Measurements from ENCODE around the gene AIFM3.

DNA sequence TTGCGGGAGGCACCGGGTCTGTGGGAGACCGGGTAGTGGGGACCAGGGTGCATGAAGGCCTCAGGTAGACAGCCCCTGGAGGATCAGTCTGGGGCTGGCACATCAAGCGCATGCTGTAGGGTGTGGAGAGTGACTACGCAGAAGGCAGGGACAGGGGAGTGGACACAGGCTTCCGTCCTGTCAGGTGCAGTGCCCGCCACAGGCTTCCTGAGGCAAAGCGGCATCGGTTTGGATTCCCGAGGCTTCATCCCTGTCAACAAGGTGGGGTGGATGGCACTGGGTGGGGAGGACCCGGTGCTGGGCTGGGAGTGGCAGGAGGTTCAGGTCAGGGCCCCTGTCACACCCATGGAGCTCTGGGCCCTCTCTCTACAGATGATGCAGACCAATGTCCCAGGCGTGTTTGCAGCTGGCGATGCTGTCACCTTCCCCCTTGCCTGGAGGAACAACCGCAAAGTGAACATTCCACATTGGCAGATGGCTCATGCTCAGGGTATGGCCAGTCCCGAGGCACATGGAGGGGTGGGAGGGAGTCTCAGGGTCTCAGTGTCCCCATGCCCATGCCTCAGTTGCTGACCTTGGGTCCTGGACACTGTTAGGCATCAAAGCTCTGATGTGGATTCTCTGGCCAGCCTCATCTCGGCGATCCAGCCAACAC, 10.6 kb downstream of the AIFM3 start:
- no peak for TF ChIP-seq EZH2 (IDR thresholded peaks at IDR 0.05; ENCODE audit: borderline replicate concordance, low read length)
- TF ChIP-seq, protein P1, sequence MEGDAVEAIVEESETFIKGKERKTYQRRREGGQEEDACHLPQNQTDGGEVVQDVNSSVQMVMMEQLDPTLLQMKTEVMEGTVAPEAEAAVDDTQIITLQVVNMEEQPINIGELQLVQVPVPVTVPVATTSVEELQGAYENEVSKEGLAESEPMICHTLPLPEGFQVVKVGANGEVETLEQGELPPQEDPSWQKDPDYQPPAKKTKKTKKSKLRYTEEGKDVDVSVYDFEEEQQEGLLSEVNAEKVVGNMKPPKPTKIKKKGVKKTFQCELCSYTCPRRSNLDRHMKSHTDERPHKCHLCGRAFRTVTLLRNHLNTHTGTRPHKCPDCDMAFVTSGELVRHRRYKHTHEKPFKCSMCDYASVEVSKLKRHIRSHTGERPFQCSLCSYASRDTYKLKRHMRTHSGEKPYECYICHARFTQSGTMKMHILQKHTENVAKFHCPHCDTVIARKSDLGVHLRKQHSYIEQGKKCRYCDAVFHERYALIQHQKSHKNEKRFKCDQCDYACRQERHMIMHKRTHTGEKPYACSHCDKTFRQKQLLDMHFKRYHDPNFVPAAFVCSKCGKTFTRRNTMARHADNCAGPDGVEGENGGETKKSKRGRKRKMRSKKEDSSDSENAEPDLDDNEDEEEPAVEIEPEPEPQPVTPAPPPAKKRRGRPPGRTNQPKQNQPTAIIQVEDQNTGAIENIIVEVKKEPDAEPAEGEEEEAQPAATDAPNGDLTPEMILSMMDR (conservative IDR thresholded peaks at IDR 0.05 in 1 of 2, IDR thresholded peaks at IDR 0.05 in 1 of 2; ENCODE audit: extremely low read depth in 1 of 2, insufficient read depth in 1 of 2, low read depth in 1 of 2, low read length in 2 of 2): no peak

Measured in mammary epithelial cell (primary cell).